B cell (primary cell): ENCODE measurements around the gene SRP14. TPM values are rescaled to one million over a fixed set of nuclear protein-coding genes. Genes with fewer than 3 reads are reported as not detected.
"Not testable (repeated sequence)": the region's sequence is repeated elsewhere in the genome, so short reads cannot be mapped to it uniquely, and the experiment has no call there.

Source experiments
- ATAC-seq: fragments of 200-7000 bp; cut with Tn5 transposase; one replicate; pipeline ENCODE4 v1.10.0; 2021; ENCODE audit warnings: low read depth, mild to moderate bottlenecking, moderate number of reproducible peaks, moderate library complexity
- CTCF ChIA-PET: fragments of 350-600 bp; sonication (Branson Sonifier 250); formaldehyde crosslinking; loops from one replicate; lab custom pipeline; 2021; ENCODE audit warnings: antibody characterized with exemption, inconsistent platforms; lab: Charles Lee
- POLR2A ChIA-PET: fragments of 350-600 bp; sonication (Branson Sonifier 250); formaldehyde crosslinking; loops from one replicate; lab custom pipeline; 2021; ENCODE audit warnings: antibody characterized with exemption; lab: Charles Lee
- DNase-seq: peaks from one replicate; pipeline ENCODE4 v3.0.0; 2013
- H2AFZ ChIP-seq: 2 replicates; pipeline ENCODE4 v1.6.1; 2012; ENCODE audit warnings: mild to moderate bottlenecking, low read depth, low read length; ENCODE audit not compliant: insufficient read depth, poor library complexity, severe bottlenecking
- H3K27ac ChIP-seq, 2 donors: 1 replicate in 1 of 2; 2 replicates in 1 of 2; pipeline ENCODE4 v1.5.1; 2012 to 2013; ENCODE audit warnings: low read length in 2 of 2, mild to moderate bottlenecking in 2 of 2, moderate library complexity in 1 of 2
- H3K27me3 ChIP-seq, 4 experiments: fragments of 200-600 bp in 1 of 4; sonication (generic) in 1 of 4; replicated peaks in 1 of 4; 1 replicate in 2 of 4; 2 replicates in 2 of 4; pipeline versions ENCODE4 v1.6.1 to v1.7.0; 2013 to 2016; ENCODE audit warnings: low read length in 3 of 4, mild to moderate bottlenecking in 2 of 4, mixed read lengths in 1 of 4, moderate library complexity in 1 of 4; ENCODE audit not compliant: insufficient read depth in 4 of 4, control insufficient read depth in 3 of 4; ENCODE audit errors: control extremely low read depth in 1 of 4
- H3K36me3 ChIP-seq, 2 experiments: replicated peaks in 1 of 2; 1 replicate in 1 of 2; 2 replicates in 1 of 2; pipeline versions ENCODE4 v1.6.1 to v1.7.1; 2013; ENCODE audit warnings: low read length in 1 of 2; ENCODE audit not compliant: insufficient read depth in 2 of 2, control insufficient read depth in 1 of 2; ENCODE audit errors: control extremely low read depth in 1 of 2, extremely low read depth in 1 of 2
- H3K4me1 ChIP-seq, 2 donors: fragments of 200-600 bp in 1 of 2; sonication (generic) in 1 of 2; 1 replicate in 1 of 2; 2 replicates in 1 of 2; pipeline versions ENCODE4 v1.5.1 to v1.6.1; 2013 to 2017; ENCODE audit warnings: low read length in 2 of 2; ENCODE audit not compliant: control insufficient read depth in 2 of 2, insufficient read depth in 2 of 2
- H3K4me2 ChIP-seq: replicated peaks from 2 replicates; pipeline ENCODE3; 2012; ENCODE audit warnings: mild to moderate bottlenecking, low read depth, low read length; ENCODE audit not compliant: poor library complexity, severe bottlenecking
- H3K4me3 ChIP-seq, 5 experiments: fragments of 200-600 bp in 1 of 5; sonication (generic) in 1 of 5; 1 replicate in 3 of 5; 2 replicates in 2 of 5; pipeline versions ENCODE4 v1.5.1 to v1.7.0; 2011 to 2016; ENCODE audit warnings: low read length in 4 of 5, mild to moderate bottlenecking in 4 of 5, low read depth in 2 of 5, control low read depth in 1 of 5, moderate library complexity in 1 of 5; ENCODE audit not compliant: insufficient read depth in 1 of 5; ENCODE audit errors: control extremely low read depth in 1 of 5, extremely low read depth in 1 of 5
- H3K79me2 ChIP-seq: fragments of 200-600 bp; sonication (generic); one replicate; pipeline ENCODE4 v1.6.0; 2016; ENCODE audit warnings: low read length; ENCODE audit not compliant: control insufficient read depth, insufficient read depth
- H3K9ac ChIP-seq: fragments of 200-600 bp; sonication (generic); 2 replicates; pipeline ENCODE4 v1.6.1; 2017; ENCODE audit warnings: mild to moderate bottlenecking, low read length, moderate library complexity
- H3K9me3 ChIP-seq, 3 donors: one replicate each; pipeline versions ENCODE4 v1.6.1 to v1.7.1; 2013; ENCODE audit warnings: low read length in 2 of 3; ENCODE audit not compliant: control insufficient read depth in 2 of 3, insufficient read depth in 1 of 3; ENCODE audit errors: control extremely low read depth in 1 of 3
- H4K20me1 ChIP-seq: 2 replicates; pipeline ENCODE4 v1.6.0; 2012; ENCODE audit warnings: mild to moderate bottlenecking, low read length; ENCODE audit not compliant: insufficient read depth, control insufficient read depth, poor library complexity, severe bottlenecking
- H3K27ac Mint-ChIP-seq: one replicate; pipeline ENCODE4 v1.8.0; 2021; ENCODE audit warnings: mixed read lengths
- H3K27me3 Mint-ChIP-seq: one replicate; pipeline ENCODE4 v1.8.0; 2021; ENCODE audit warnings: mixed read lengths
- H3K4me1 Mint-ChIP-seq: one replicate; pipeline ENCODE4 v1.8.0; 2021; ENCODE audit warnings: mixed read lengths
- H3K4me3 Mint-ChIP-seq: one replicate; pipeline ENCODE4 v1.8.0; 2021; ENCODE audit warnings: mixed read lengths
- H3K9me3 Mint-ChIP-seq: one replicate; pipeline ENCODE4 v1.8.0; 2022; ENCODE audit warnings: mixed read lengths; ENCODE audit not compliant: insufficient read depth
- CTCF ChIP-seq: fragments of 200-600 bp; IDR thresholded peaks from one replicate; pipeline ENCODE4 v1.8.0; 2022; ENCODE audit warnings: antibody characterized with exemption, mild to moderate bottlenecking
- EZH2 ChIP-seq: IDR thresholded peaks from 2 replicates; pipeline ENCODE4 v1.6.1; 2012; ENCODE audit warnings: borderline replicate concordance, low read depth, mild to moderate bottlenecking, moderate library complexity, low read length; ENCODE audit not compliant: insufficient read depth, poor library complexity, severe bottlenecking
- WGBS: methylation state at CpG from one replicate; pipeline ENCODE4 v1.1.5; 2013; ENCODE audit warnings: missing lambda C conversion rate; ENCODE audit not compliant: insufficient coverage; 5-methylcytosine and 5-hydroxymethylcytosine counted together
- intact Hi-C: fragments of 100-400 bp; cut with micrococcal nuclease; formaldehyde crosslinking; loops from one replicate; pipeline ENCODE4 v1.10.0; 2022
- polyA plus RNA-seq: library from polyadenylated mRNA; depleted of rRNA; stranded (reverse); fragments of >200 nt; gene quantifications from 2 replicates; pipeline ENCODE4 v1.2.3, GENCODE V29; 2012
- total RNA-seq, 2 donors: library from RNA; stranded (reverse); fragments of 120-200 nt in 1 of 2; gene quantifications; 1 replicate in 1 of 2; 2 replicates in 1 of 2; pipeline versions ENCODE4 v1.2.3 to v1.2.4, GENCODE V29; 2013 to 2022

The SRP14 gene
- total and polyA plus RNA-seq, 2 donors (not counting 1 experiment from before 2014, with no cell fraction given): 120 to 131 TPM

GRCh38 chr15:40038275-40038637, 725 bp downstream of the SRP14 start:
- H3K4me3 Mint-ChIP-seq: peak overlapping the region; percentile 97
- Histone ChIP-seq H3K9me3 (no peaks in the 10 kb centered on the region), H3K79me2 (peaks cover 36% of the 10 kb centered on the region), H3K9ac (peak overlapping the region; percentile 88), H3K27me3 (no peaks in the 10 kb centered on the region), H3K4me1 (peaks cover 14 to 21% of the 10 kb centered on the region in 2 donors), H2AFZ (peak overlapping the region; percentile 84), H3K27ac (peak overlapping the region; percentile 93 to 95), H3K4me3 (peak overlapping the region; percentile 39 to 99 (median 95)), H3K4me2 (peak overlapping the region; percentile 70), H4K20me1 (no peaks in the 10 kb centered on the region), H3K36me3 (peaks cover 7 to 32% of the 10 kb centered on the region in 2 experiments)
- H3K4me1 Mint-ChIP-seq: peaks cover 28% of the 10 kb centered on the region
- DNase-seq: no peak
- peak overlapping the region; percentile 92 for H3K27ac Mint-ChIP-seq
- no peak for ATAC-seq
- no peaks in the 10 kb centered on the region for H3K27me3 Mint-ChIP-seq
- ChIA-PET POLR2A (interaction anchor here (1.3 to 3.9 kb wide), 4 partner anchors 10 to 256 kb away, joined by 3 to 37 read pairs (median 4); partner anchors contain the start of genes BMF and FSIP1), CTCF (interaction anchor here (0.9 to 17.9 kb wide), 5 partner anchors 63 to 269 kb away, joined by 3 to 934 read pairs (median 36); partner anchors contain the start of genes BMF and PLCB2)
- no peaks in the 10 kb centered on the region for H3K9me3 Mint-ChIP-seq
- TF ChIP-seq CTCF (no peak), EZH2 (no peak)
- intact Hi-C loops: loop anchor here (2.0 kb wide), 1 partner anchor 255 kb away; the partner anchor contains the start of gene FSIP1
- WGBS: 1% methylated on average over 18 of the region's 18 CpGs

- H2AFZ ChIP-seq: peak overlapping the region; percentile 14
- no peaks in the 10 kb centered on the region for H3K9me3 Mint-ChIP-seq
- peaks cover 7 to 36% of the 10 kb centered on the region in 2 experiments for H3K36me3 ChIP-seq
- no peaks in the 10 kb centered on the region for H4K20me1 ChIP-seq
- CTCF ChIA-PET: interaction anchor here (0.8 to 17.9 kb wide), 7 partner anchors 8 to 270 kb away, joined by 3 to 934 read pairs (median 5); partner anchors contain the start of genes BMF and PLCB2
- peaks cover 36% of the 10 kb centered on the region for H3K79me2 ChIP-seq
- DNase-seq (no peak), ATAC-seq (no peak)
- H3K9me3 ChIP-seq: no peaks in the 10 kb centered on the region
- peak overlapping the region in 2 of 5 experiments; percentile 72 to 95 for H3K4me3 ChIP-seq
- 86% methylated on average over 1 of the region's 3 CpGs for WGBS
- no peaks in the 10 kb centered on the region for H3K27me3 Mint-ChIP-seq
- H3K4me1 Mint-ChIP-seq: peaks cover 28% of the 10 kb centered on the region
- peak overlapping the region in 1 of 2 donors; percentile 95 for H3K27ac ChIP-seq
- peak overlapping the region; percentile 88 for H3K9ac ChIP-seq
- H3K4me3 Mint-ChIP-seq: peak overlapping the region; percentile 97
- H3K4me2 ChIP-seq: peak overlapping the region; percentile 70
- H3K27ac Mint-ChIP-seq: peak overlapping the region; percentile 92
- POLR2A ChIA-PET: interaction anchor here (0.7 to 3.9 kb wide), 3 partner anchors 17 to 225 kb away, joined by 3 to 37 read pairs (median 3); partner anchors contain the start of gene BMF
- TF ChIP-seq EZH2: no peak
- no peak for TF ChIP-seq CTCF
- intact Hi-C loops: loop anchor here (2.0 kb wide), 1 partner anchor 255 kb away; the partner anchor contains the start of gene FSIP1
- H3K4me1 ChIP-seq: peaks cover 14 to 21% of the 10 kb centered on the region in 2 donors
- H3K27me3 ChIP-seq: no peaks in the 10 kb centered on the region
These were observed 1.3 kb downstream of the SRP14 start for GRCh38 chr15:40037721-40038120.

GRCh38 chr15:40035182-40035581, 3.8 kb downstream of the SRP14 start:
- H3K9me3 Mint-ChIP-seq, ATAC-seq, intact Hi-C loops, H3K4me2 ChIP-seq, H3K27me3 ChIP-seq, H2AFZ ChIP-seq, H3K9me3 ChIP-seq, H3K4me3 Mint-ChIP-seq, H3K27ac Mint-ChIP-seq, H3K4me3 ChIP-seq, H3K9ac ChIP-seq, DNase-seq, H3K27ac ChIP-seq, H3K27me3 Mint-ChIP-seq, H4K20me1 ChIP-seq: not testable (repeated sequence)
- ChIA-PET POLR2A (interaction anchor here (0.8 to 1.7 kb wide), 2 partner anchors 71 to 73 kb away, joined by 3 to 5 read pairs; no protein-coding TSS in a partner anchor), CTCF (interaction anchor here (2.0 to 17.9 kb wide), 6 partner anchors 9 to 240 kb away, joined by 4 to 934 read pairs (median 8); partner anchors contain the start of genes BMF and EIF2AK4)
- peaks cover 26% of the 10 kb centered on the region for H3K4me1 Mint-ChIP-seq
- WGBS: no CpG with 5 or more reads among the region's 1 CpG
- Histone ChIP-seq H3K79me2 (peaks cover 25% of the 10 kb centered on the region), H3K4me1 (peaks cover 12 to 18% of the 10 kb centered on the region in 2 donors), H3K36me3 (peaks cover 8 to 58% of the 10 kb centered on the region in 2 experiments)
